K562 treated with DMSO at 1 percent for 12 hours (cell line): ENCODE measurements around the gene SEMA4G. TPM values are rescaled to one million over a fixed set of nuclear protein-coding genes. Genes with fewer than 3 reads are reported as not detected.

ENCODE experiments used
- total RNA-seq: library from RNA; unstranded; fragments of 300-600 nt; gene quantifications from 2 replicates; pipeline ENCODE4 v1.2.3, GENCODE V29; 2022; ENCODE audit not compliant: insufficient read depth

Gene SEMA4G
- total RNA-seq = 1.5 and 1.8 TPM in 2 replicates

GRCh38 chr10:100969187-100970075 is at the start of gene SEMA4G:
Gene SEMA4G (plus strand): TSS chr10:100969504. CDS start chr10:100972913, 3,409 bp downstream.

GRCh38 chr10:100986952-100987684 is 17.8 kb downstream of the SEMA4G start, which contains the start of the genes MRPL43 and TWNK:
Gene MRPL43 (minus strand): TSS chr10:100987497. CDS start chr10:100987443, 54 bp downstream.
Gene TWNK (plus strand): TSS chr10:100987543. CDS start chr10:100988211, 668 bp downstream.

GRCh38 chr10:100999742-101000126 is 30.4 kb downstream of the SEMA4G start, which contains the start of gene LZTS2:
Gene LZTS2 (plus strand): TSS chr10:100999808. CDS start chr10:101002539, 2,731 bp downstream.

Other genes starting within 250 kb of the SEMA4G start
- not detected in 2 replicates for gene PAX2, start 223.9 kb upstream of the SEMA4G start, total RNA-seq
- gene SLF2, start 56.5 kb upstream of the SEMA4G start, total RNA-seq = 8.9 and 16.0 TPM in 2 replicates
- gene MRPL43, start 18.0 kb downstream of the SEMA4G start, total RNA-seq = 51.9 and 54.0 TPM in 2 replicates
- gene TWNK, start 18.0 kb downstream of the SEMA4G start, total RNA-seq = 3.8 and 6.2 TPM in 2 replicates
- 38.2 and 39.9 TPM in 2 replicates for gene LZTS2, start 30.3 kb downstream of the SEMA4G start, total RNA-seq
- gene PDZD7, start 61.6 kb downstream of the SEMA4G start, total RNA-seq = 0.27 and 0.78 TPM in 2 replicates
- 1.1 and 2.1 TPM in 2 replicates for gene SFXN3, start 61.7 kb downstream of the SEMA4G start, total RNA-seq
- gene KAZALD1, start 92.5 kb downstream of the SEMA4G start, total RNA-seq = 15.6 and 15.8 TPM in 2 replicates
- gene TLX1, start 161.8 kb downstream of the SEMA4G start, total RNA-seq = 0.22 TPM in 1 of 2 replicates, not detected in the other